OCI-LY7 (cell line): ENCODE data around the gene ERVFRD-1. TPM values are rescaled to one million over a fixed set of nuclear protein-coding genes. Genes with fewer than 3 reads are reported as not detected.
"Not testable (repeated sequence)": the region's sequence is repeated elsewhere in the genome, so short reads cannot be mapped to it uniquely, and the experiment has no call there.

Experiments used
- BruUV-seq: library from RNA; stranded (reverse); fragments of 400-500 nt; replicated peaks from 2 replicates; lab custom pipeline; 2021; lab: Mats Ljungman, UMichigan
- CTCF ChIA-PET: fragments of 300-600 bp; sonication (Branson Sonifier 250); formaldehyde crosslinking; loops from one replicate; lab custom pipeline; 2022; ENCODE audit warnings: antibody characterized with exemption; ENCODE audit not compliant: unreplicated experiment; lab: Charles Lee
- POLR2A ChIA-PET: fragments of 300-600 bp; sonication (Branson Sonifier 250); formaldehyde crosslinking; loops from one replicate; lab custom pipeline; 2022; ENCODE audit warnings: antibody characterized with exemption; lab: Charles Lee
- DNase-seq: peaks from one replicate; pipeline ENCODE4 v3.0.0-alpha.2; 2015; ENCODE audit warnings: low spot score
- H2AFZ ChIP-seq: fragments of 200-600 bp; sonication (generic), shearing (Covaris generic); 2 replicates; pipeline ENCODE4 v1.6.1; 2014; ENCODE audit warnings: mild to moderate bottlenecking, antibody characterized with exemption, low read length, moderate library complexity
- H3K27ac ChIP-seq: fragments of 200-600 bp; sonication (generic); 2 replicates; pipeline ENCODE4 v1.5.1; 2014; ENCODE audit warnings: mixed run types, low read depth, mild to moderate bottlenecking, moderate library complexity, low read length, inconsistent platforms; ENCODE audit not compliant: poor library complexity, severe bottlenecking
- H3K36me3 ChIP-seq: fragments of 200-600 bp; sonication (generic); 2 replicates; pipeline ENCODE4 v1.6.1; 2014; ENCODE audit warnings: mild to moderate bottlenecking, antibody characterized with exemption, low read length, moderate library complexity, mixed read lengths; ENCODE audit not compliant: insufficient read depth
- H3K4me1 ChIP-seq: fragments of 200-600 bp; sonication (generic); 2 replicates; pipeline ENCODE4 v1.5.1; 2014; ENCODE audit warnings: mild to moderate bottlenecking, low read length; ENCODE audit not compliant: insufficient read depth, poor library complexity, severe bottlenecking
- H3K4me2 ChIP-seq: fragments of 200-600 bp; sonication (generic); 2 replicates; pipeline ENCODE4 v1.6.1; 2014; ENCODE audit warnings: mild to moderate bottlenecking, low read length
- H3K4me3 ChIP-seq: fragments of 200-600 bp; sonication (generic); 2 replicates; pipeline ENCODE4 v1.5.1; 2014; ENCODE audit warnings: mild to moderate bottlenecking, low read depth, low read length; ENCODE audit not compliant: poor library complexity, severe bottlenecking
- H3K79me2 ChIP-seq: fragments of 200-600 bp; sonication (generic); 2 replicates; pipeline ENCODE4 v1.6.1; 2016; ENCODE audit warnings: low read depth, mild to moderate bottlenecking, low read length, moderate library complexity, mixed read lengths; ENCODE audit not compliant: insufficient read depth
- H3K9me2 ChIP-seq: fragments of 200-600 bp; sonication (generic); 2 replicates; pipeline ENCODE4 v1.6.1; 2016; ENCODE audit warnings: mild to moderate bottlenecking, low read length, mixed read lengths; ENCODE audit not compliant: insufficient read depth
- H3K9me3 ChIP-seq: fragments of 200-600 bp; sonication (generic); 2 replicates; pipeline ENCODE4 v1.6.1; 2014; ENCODE audit warnings: mild to moderate bottlenecking, mixed run types, low read length, mixed read lengths
- H4K20me1 ChIP-seq: fragments of 200-600 bp; sonication (generic); 2 replicates; pipeline ENCODE4 v1.6.1; 2014; ENCODE audit warnings: mild to moderate bottlenecking, antibody characterized with exemption, low read length, moderate library complexity, mixed read lengths; ENCODE audit not compliant: insufficient read depth
- EZH2phosphoT487 ChIP-seq: fragments of 200-600 bp; sonication (generic); IDR thresholded peaks from 2 replicates; pipeline ENCODE4 v1.6.1; 2018; ENCODE audit warnings: low read depth, borderline replicate concordance, mild to moderate bottlenecking, mixed run types, antibody characterized with exemption, low read length, moderate library complexity, mixed read lengths
- intact Hi-C: fragments of 100-400 bp; cut with micrococcal nuclease; formaldehyde crosslinking; loops from one replicate; pipeline ENCODE4 v1.10.0; 2022; ENCODE audit not compliant: unreplicated experiment
- total RNA-seq, 2 experiments: library from RNA; depleted of rRNA in 1 of 2; stranded (reverse); fragments of >200 nt in 1 of 2; shearing (Covaris generic) in 1 of 2; gene quantifications; 2 replicates each; pipeline ENCODE4 v1.2.3, GENCODE V29; 2014 to 2022
- TF ChIP-seq, protein P1 (sequence below): fragments of 200-600 bp; sonication (generic); conservative IDR thresholded peaks from 2 replicates; pipeline ENCODE4 v1.5.1; 2014; ENCODE audit warnings: mild to moderate bottlenecking, antibody characterized with exemption, low read length, moderate library complexity, mixed read lengths

ERVFRD-1 gene
- total RNA-seq, 2 experiments from 2014 or later, result not detected

DNA sequence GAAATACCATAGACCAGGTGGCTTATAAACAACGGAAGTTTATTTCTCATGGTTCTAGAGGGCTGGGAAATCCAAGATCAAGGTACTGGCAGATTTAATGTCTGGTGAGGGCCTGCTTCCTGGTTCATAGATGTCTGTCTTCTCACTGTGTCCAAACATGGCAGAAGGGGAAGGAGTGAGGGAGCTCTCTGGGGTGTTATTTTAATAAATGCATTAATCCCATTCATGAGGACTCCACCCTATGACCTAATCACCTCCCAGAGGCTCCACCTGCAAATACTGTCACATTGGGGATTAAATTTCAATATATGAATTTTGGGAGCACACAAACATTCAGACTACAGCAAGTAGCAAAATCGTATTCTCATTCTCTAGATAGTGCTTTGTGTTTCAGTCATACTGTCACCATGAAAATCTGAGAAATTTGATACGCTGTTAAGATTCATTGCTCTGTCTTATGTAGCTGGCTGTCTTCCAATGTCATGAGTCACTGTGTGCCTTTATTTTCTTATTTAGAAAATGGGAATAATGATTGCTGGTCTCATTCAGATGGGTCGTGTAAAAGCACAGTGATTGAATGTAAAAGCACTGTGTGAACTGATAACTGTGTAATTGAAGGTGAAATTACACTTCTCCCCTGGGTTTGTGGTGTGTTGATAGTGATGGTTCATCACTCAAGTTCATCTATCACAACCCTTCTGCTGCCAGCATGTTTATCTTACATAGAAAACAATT lies 8.9 kb upstream of the ERVFRD-1 start:
- ChIA-PET CTCF (interaction anchor here (0.8 kb wide), 1 partner anchor 14 kb away, joined by 3 read pairs; no protein-coding TSS in a partner anchor), POLR2A (interaction anchor here (0.6 to 1.0 kb wide), 2 partner anchors 22 to 241 kb away, joined by 3 read pairs; no protein-coding TSS in a partner anchor)
- no peaks in the 10 kb centered on the region; the same call in 1 of the 2 replicates for H4K20me1 ChIP-seq
- H3K36me3 ChIP-seq, result peaks cover 4% of the 10 kb centered on the region; the same call in 1 of the 2 replicates
- intact Hi-C loops, result no loop called here
- DNase-seq, result no peak
- no peak overlapping the region for H3K4me2 ChIP-seq
- H2AFZ ChIP-seq, result no peak overlapping the region
- H3K9me2 ChIP-seq, result no peaks in the 10 kb centered on the region
- no peak overlapping the region for H3K27ac ChIP-seq
- H3K4me1 ChIP-seq, result peaks cover 19% of the 10 kb centered on the region
- no peak overlapping the region for H3K4me3 ChIP-seq
- BruUV-seq, result no TSS peak
- peaks cover 42% of the 10 kb centered on the region for H3K79me2 ChIP-seq
- H3K9me3 ChIP-seq, result no peaks in the 10 kb centered on the region
- no peak for TF ChIP-seq EZH2phosphoT487
- TF ChIP-seq, protein P1, sequence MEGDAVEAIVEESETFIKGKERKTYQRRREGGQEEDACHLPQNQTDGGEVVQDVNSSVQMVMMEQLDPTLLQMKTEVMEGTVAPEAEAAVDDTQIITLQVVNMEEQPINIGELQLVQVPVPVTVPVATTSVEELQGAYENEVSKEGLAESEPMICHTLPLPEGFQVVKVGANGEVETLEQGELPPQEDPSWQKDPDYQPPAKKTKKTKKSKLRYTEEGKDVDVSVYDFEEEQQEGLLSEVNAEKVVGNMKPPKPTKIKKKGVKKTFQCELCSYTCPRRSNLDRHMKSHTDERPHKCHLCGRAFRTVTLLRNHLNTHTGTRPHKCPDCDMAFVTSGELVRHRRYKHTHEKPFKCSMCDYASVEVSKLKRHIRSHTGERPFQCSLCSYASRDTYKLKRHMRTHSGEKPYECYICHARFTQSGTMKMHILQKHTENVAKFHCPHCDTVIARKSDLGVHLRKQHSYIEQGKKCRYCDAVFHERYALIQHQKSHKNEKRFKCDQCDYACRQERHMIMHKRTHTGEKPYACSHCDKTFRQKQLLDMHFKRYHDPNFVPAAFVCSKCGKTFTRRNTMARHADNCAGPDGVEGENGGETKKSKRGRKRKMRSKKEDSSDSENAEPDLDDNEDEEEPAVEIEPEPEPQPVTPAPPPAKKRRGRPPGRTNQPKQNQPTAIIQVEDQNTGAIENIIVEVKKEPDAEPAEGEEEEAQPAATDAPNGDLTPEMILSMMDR, result no peak

DNA sequence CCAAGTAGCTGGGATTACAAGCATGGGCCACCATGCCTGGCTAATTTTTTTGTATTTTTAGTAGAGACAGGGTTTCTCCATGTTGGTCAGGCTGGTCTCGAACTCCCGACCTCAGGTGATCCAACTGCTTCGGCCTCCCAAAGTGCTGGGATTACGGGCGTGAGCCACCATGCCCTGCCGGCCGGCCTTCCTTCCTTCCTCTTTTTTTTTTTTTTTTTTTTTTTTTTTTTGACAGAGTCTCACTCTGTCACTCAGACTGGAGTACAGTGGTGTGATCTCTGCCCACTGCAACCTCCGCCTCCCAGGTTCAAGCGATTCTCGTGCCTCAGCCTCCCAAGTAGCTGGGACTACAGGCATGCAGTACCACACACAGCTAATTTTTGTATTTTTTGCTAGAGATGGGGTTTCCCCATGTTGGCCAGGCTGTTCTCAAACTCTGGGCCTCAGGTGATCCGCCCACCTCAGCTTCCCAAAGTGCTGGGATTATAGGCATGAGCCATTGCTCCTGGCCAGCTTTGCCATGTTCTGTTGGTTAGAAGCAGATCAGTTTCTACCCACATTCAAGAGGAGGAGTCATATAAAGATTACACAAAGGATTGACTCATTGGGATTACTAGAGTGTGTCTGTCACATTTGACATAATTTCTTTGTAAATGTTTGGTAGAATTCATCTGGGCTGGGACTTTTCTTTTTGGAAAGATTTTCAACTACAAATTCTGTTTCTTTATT lies 4.4 kb upstream of the ERVFRD-1 start:
- H3K79me2 ChIP-seq, result peaks cover 46% of the 10 kb centered on the region
- DNase-seq, H3K9me3 ChIP-seq, H3K27ac ChIP-seq, CTCF ChIA-PET, BruUV-seq, H3K36me3 ChIP-seq, intact Hi-C loops, H3K4me3 ChIP-seq, H4K20me1 ChIP-seq, H3K4me1 ChIP-seq, H2AFZ ChIP-seq, H3K4me2 ChIP-seq, H3K9me2 ChIP-seq: not testable (repeated sequence)
- POLR2A ChIA-PET, result interaction anchor here (0.7 kb wide), 1 partner anchor 260 kb away, joined by 4 read pairs; no protein-coding TSS in a partner anchor

- peaks cover 34% of the 10 kb centered on the region; the same call in 1 of the 2 replicates for H3K79me2 ChIP-seq
- TF ChIP-seq, protein P1, result no peak
- TF ChIP-seq EZH2phosphoT487, result no peak
- intact Hi-C loops, result no loop called here
- H3K27ac ChIP-seq, result no peak overlapping the region
- H3K9me2 ChIP-seq, result no peaks in the 10 kb centered on the region
- DNase-seq, result no peak
- H4K20me1 ChIP-seq, result peaks cover 7% of the 10 kb centered on the region; the same call in 1 of the 2 replicates
- ChIA-PET POLR2A (no interaction called here), CTCF (no interaction called here)
- H3K4me3 ChIP-seq, result no peak overlapping the region
- peaks cover 3% of the 10 kb centered on the region; the same call in 1 of the 2 replicates for H3K36me3 ChIP-seq
- BruUV-seq, result no TSS peak
- H3K9me3 ChIP-seq, result no peaks in the 10 kb centered on the region
- H2AFZ ChIP-seq, result no peak overlapping the region
- H3K4me2 ChIP-seq, result no peak overlapping the region
- no peaks in the 10 kb centered on the region for H3K4me1 ChIP-seq
Measured at GRCh38 chr6:11113038-11113437, 1.5 kb upstream of the ERVFRD-1 start.
